ENCODE results near the gene CFAP410.

Gene CFAP410

DNA sequence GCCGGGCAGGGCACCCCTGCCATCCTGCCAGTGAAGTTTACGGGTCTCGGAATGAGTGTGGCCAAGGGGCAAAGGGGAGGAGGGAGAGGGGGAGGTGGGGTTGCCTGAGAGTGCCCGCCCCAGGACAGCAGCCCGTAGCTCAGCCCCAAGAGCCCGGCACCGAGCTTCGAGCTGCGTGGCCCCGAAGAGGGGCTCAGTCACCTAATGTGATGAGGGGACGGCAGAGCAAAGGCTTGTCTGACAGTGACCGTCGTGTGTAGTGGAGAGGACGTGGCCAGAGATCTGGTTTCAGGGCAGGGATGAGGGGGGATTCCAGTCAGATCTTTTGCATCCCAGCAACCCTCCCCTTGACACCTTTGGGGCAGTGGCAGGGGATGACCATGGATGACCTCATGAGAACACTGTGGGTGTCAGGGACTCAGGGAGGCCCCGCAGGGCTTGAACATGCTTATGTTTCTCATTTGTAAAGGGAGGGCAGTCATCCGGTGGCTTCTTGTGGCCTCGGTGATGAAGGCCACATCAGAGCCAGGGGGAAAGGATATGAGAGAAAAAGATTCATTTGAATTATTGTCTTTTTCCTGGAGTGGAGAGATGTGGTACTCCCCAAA, 13.2 kb upstream of the CFAP410 start:
- DNase-seq, result no peak
- peaks cover 91% of the 10 kb centered on the region for H3K27me3 ChIP-seq (replicated peaks; ENCODE audit: insufficient read depth, low read length)
- no peaks in the 10 kb centered on the region for H3F3A ChIP-seq (ENCODE audit: insufficient read depth, low read length)
- H3K36me3 ChIP-seq (replicated peaks; ENCODE audit: insufficient read depth, low read length), result no peaks in the 10 kb centered on the region
- H3K27ac ChIP-seq (ENCODE audit: low read length), result no peak overlapping the region
- H3K9me2 ChIP-seq (replicated peaks; ENCODE audit: insufficient read depth, low read length), result no peaks in the 10 kb centered on the region
- H3K4me2 ChIP-seq (ENCODE audit: low read depth, low read length), result no peak overlapping the region
- H3K9me3 ChIP-seq (replicated peaks; ENCODE audit: insufficient read depth, low read length), result no peaks in the 10 kb centered on the region
- no peak overlapping the region for H2AFZ ChIP-seq (ENCODE audit: low read length)
- no peak overlapping the region for H3K9ac ChIP-seq (ENCODE audit: low read length)
- H3K79me2 ChIP-seq (ENCODE audit: low read length), result no peaks in the 10 kb centered on the region
- TF ChIP-seq, protein P1, sequence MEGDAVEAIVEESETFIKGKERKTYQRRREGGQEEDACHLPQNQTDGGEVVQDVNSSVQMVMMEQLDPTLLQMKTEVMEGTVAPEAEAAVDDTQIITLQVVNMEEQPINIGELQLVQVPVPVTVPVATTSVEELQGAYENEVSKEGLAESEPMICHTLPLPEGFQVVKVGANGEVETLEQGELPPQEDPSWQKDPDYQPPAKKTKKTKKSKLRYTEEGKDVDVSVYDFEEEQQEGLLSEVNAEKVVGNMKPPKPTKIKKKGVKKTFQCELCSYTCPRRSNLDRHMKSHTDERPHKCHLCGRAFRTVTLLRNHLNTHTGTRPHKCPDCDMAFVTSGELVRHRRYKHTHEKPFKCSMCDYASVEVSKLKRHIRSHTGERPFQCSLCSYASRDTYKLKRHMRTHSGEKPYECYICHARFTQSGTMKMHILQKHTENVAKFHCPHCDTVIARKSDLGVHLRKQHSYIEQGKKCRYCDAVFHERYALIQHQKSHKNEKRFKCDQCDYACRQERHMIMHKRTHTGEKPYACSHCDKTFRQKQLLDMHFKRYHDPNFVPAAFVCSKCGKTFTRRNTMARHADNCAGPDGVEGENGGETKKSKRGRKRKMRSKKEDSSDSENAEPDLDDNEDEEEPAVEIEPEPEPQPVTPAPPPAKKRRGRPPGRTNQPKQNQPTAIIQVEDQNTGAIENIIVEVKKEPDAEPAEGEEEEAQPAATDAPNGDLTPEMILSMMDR (IDR thresholded peaks at IDR 0.05; ENCODE audit: low read length), result no peak
- TF ChIP-seq EZH2 (optimal IDR thresholded peaks at IDR 0.05; ENCODE audit: low read depth, low read length) (no peak), EZH2phosphoT487 (IDR thresholded peaks at IDR 0.05; ENCODE audit: low read length) (no peak)
- H3K4me3 ChIP-seq (ENCODE audit: low read length), result no peak overlapping the region
- H4K20me1 ChIP-seq (ENCODE audit: insufficient read depth, low read length), result no peaks in the 10 kb centered on the region
- no peaks in the 10 kb centered on the region; the same call in 1 of the 2 replicates for H3K4me1 ChIP-seq (ENCODE audit: low read length)

DNA sequence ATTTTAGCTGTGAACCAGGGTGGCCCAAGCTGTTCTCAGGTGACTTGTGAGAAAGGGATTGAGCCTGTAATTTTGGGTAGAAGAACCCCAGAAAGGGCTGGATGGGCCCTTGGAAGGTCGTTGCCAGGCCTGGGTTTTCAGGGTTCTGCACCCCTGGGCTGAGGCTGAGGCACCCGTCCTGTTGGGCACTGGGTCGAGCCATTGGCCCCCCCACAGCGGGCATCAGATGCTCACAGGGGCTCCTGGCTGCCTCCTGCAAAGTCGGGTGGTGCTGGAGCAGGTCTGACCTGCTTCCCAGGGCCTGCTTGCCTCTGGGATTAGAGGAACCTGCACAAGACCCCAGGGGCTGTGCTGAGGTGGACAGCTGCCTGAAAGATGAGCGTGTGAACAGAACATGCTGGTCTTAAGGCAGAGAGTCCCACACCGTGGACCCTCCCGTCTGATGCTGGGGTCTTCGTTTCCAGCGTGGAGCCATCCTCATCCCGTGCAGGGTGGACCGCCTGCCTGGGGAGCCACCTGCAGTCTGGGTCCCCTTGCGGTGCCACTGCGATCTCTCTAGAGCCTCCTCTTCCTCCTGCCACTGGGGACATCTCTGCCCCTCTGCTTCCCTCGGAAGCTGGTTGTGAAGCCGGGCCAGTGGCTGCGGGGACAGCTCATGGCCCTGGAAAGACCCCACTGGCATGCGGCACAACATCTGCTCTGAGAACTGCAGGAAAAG, 12.5 kb upstream of the CFAP410 start:
- Histone ChIP-seq H3K36me3 (replicated peaks; ENCODE audit: insufficient read depth, low read length) (no peaks in the 10 kb centered on the region), H3K4me1 (ENCODE audit: low read length) (no peaks in the 10 kb centered on the region; the same call in 1 of the 2 replicates), H3K79me2 (ENCODE audit: low read length) (no peaks in the 10 kb centered on the region), H3K9me2 (replicated peaks; ENCODE audit: insufficient read depth, low read length) (no peaks in the 10 kb centered on the region), H3K9me3 (replicated peaks; ENCODE audit: insufficient read depth, low read length) (no peaks in the 10 kb centered on the region), H3K4me3 (ENCODE audit: low read length) (no peak overlapping the region), H3K27me3 (replicated peaks; ENCODE audit: insufficient read depth, low read length) (peaks cover 91% of the 10 kb centered on the region), H4K20me1 (ENCODE audit: insufficient read depth, low read length) (no peaks in the 10 kb centered on the region), H3K27ac (ENCODE audit: low read length) (no peak overlapping the region), H3K9ac (ENCODE audit: low read length) (no peak overlapping the region), H3K4me2 (ENCODE audit: low read depth, low read length) (no peak overlapping the region), H2AFZ (ENCODE audit: low read length) (no peak overlapping the region), H3F3A (ENCODE audit: insufficient read depth, low read length) (no peaks in the 10 kb centered on the region)
- TF ChIP-seq EZH2phosphoT487 (IDR thresholded peaks at IDR 0.05; ENCODE audit: low read length), result no peak
- TF ChIP-seq EZH2 (optimal IDR thresholded peaks at IDR 0.05; ENCODE audit: low read depth, low read length), result no peak
- DNase-seq, result no peak

DNA sequence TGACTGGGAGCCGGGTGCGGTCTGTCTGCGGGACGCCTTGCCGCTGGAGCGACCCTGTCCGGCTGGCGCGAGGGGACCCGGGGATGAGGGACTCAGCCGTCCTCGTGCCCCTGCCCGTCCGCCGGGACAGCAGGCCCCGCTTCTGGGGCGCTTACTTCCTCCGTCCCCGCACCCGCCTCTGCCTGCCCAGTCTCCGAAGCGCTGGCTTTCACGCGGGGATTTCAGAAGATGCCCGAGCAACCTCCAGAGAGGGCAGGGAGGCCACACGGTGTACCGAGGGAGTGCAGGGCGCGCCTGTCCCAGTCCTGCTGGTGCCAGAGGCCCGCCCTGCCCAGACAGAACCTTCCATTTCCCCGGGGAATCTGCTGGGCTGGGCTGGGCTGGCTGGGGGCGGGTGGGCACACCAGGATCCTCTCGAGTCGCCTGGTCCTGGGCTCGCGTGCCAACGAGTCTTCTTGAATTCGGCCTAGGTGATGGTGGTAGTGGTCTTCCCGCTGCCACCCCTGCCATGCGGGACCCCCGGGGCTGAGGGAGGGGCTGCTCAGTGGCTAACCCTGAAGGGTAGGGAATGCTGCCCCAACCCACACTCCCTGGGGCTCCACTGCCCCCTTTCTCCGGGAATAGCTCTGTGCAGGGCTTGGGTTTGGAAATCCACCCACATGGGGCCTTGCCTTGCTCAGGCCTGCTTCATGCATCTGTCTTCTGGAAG, 11.7 kb upstream of the CFAP410 start:
- no peaks in the 10 kb centered on the region for H3K9me3 ChIP-seq (replicated peaks; ENCODE audit: insufficient read depth, low read length)
- no peak overlapping the region for H3K4me3 ChIP-seq (ENCODE audit: low read length)
- H3K36me3 ChIP-seq (replicated peaks; ENCODE audit: insufficient read depth, low read length), result no peaks in the 10 kb centered on the region
- no peak for DNase-seq
- no peaks in the 10 kb centered on the region for H4K20me1 ChIP-seq (ENCODE audit: insufficient read depth, low read length)
- no peaks in the 10 kb centered on the region for H3F3A ChIP-seq (ENCODE audit: insufficient read depth, low read length)
- TF ChIP-seq EZH2 (optimal IDR thresholded peaks at IDR 0.05; ENCODE audit: low read depth, low read length), result no peak
- TF ChIP-seq EZH2phosphoT487 (IDR thresholded peaks at IDR 0.05; ENCODE audit: low read length), result no peak
- TF ChIP-seq, protein P1 (IDR thresholded peaks at IDR 0.05; ENCODE audit: low read length), result no peak
- H3K27me3 ChIP-seq (replicated peaks; ENCODE audit: insufficient read depth, low read length), result peaks cover 91% of the 10 kb centered on the region
- H3K27ac ChIP-seq (ENCODE audit: low read length), result no peak overlapping the region
- H3K4me2 ChIP-seq (ENCODE audit: low read depth, low read length), result no peak overlapping the region
- no peaks in the 10 kb centered on the region for H3K9me2 ChIP-seq (replicated peaks; ENCODE audit: insufficient read depth, low read length)
- H3K79me2 ChIP-seq (ENCODE audit: low read length), result no peaks in the 10 kb centered on the region
- H3K4me1 ChIP-seq (ENCODE audit: low read length), result no peaks in the 10 kb centered on the region; the same call in 1 of the 2 replicates
- no peak overlapping the region for H3K9ac ChIP-seq (ENCODE audit: low read length)
- no peak overlapping the region for H2AFZ ChIP-seq (ENCODE audit: low read length)

Data from MM.1S (cell line).